HTERT RPE-1 (cell line): ENCODE data around the gene GLT8D2.

Source experiments
- in situ Hi-C: fragments of 300-500 bp; cut with MboI; formaldehyde crosslinking; loops from 4 replicates; pipeline ENCODE4 v1.14.3; 2020; ENCODE audit warnings: low sequenced_read_pairs

GLT8D2 gene

GRCh38 chr12:103956509-103957027 is 93.4 kb downstream of the GLT8D2 start:
- in situ Hi-C loops, result no loop called here

- in situ Hi-C loops, result no loop called here
Measured at GRCh38 chr12:103955811-103956508, 94.0 kb downstream of the GLT8D2 start.

- in situ Hi-C loops, result no loop called here
Measured at GRCh38 chr12:103952497-103952896, 97.5 kb downstream of the GLT8D2 start.

GRCh38 chr12:103948746-103949406 is 101.1 kb downstream of the GLT8D2 start:
- in situ Hi-C loops, result no loop called here

GRCh38 chr12:103947871-103948555 is 102.0 kb downstream of the GLT8D2 start:
- in situ Hi-C loops, result no loop called here

GRCh38 chr12:103944964-103945363 is 105.0 kb downstream of the GLT8D2 start:
- in situ Hi-C loops, result no loop called here
